Activated naive CD8-positive, alpha-beta T cell treated with anti-CD3 and anti-CD28 coated beads for 36 hours (primary cell): ENCODE results near the gene C16orf89. TPM values are rescaled to one million over a fixed set of nuclear protein-coding genes. Genes with fewer than 3 reads are reported as not detected.
A peak's percentile ranks its signal among the peaks of the same experiment; 100 is the strongest.
"Not testable (repeated sequence)": the region's sequence is repeated elsewhere in the genome, so short reads cannot be mapped to it uniquely, and the experiment has no call there.

Experiments used
- DNase-seq: peaks from one replicate; pipeline ENCODE4 v3.0.0; 2021
- H3K27ac Mint-ChIP-seq: one replicate; pipeline ENCODE4 v1.8.0; 2022; ENCODE audit warnings: mild to moderate bottlenecking, moderate library complexity, mixed read lengths
- H3K27me3 Mint-ChIP-seq: one replicate; pipeline ENCODE4 v1.8.0; 2022; ENCODE audit warnings: mild to moderate bottlenecking, mixed read lengths
- H3K36me3 Mint-ChIP-seq: one replicate; pipeline ENCODE4 v1.8.0; 2021; ENCODE audit warnings: mild to moderate bottlenecking, mixed read lengths
- H3K4me1 Mint-ChIP-seq: one replicate; pipeline ENCODE4 v1.8.0; 2021; ENCODE audit warnings: mixed read lengths
- H3K4me3 Mint-ChIP-seq: one replicate; pipeline ENCODE4 v1.8.0; 2022; ENCODE audit warnings: mild to moderate bottlenecking, moderate library complexity, mixed read lengths
- H3K9me3 Mint-ChIP-seq: one replicate; pipeline ENCODE4 v1.8.0; 2022; ENCODE audit warnings: mixed read lengths
- total RNA-seq, 2 experiments: library from RNA; stranded (reverse); gene quantifications; one replicate each; pipeline ENCODE4 v1.2.3, GENCODE V29; 2021

The C16orf89 gene
- total RNA-seq, 2 experiments from 2014 or later: not detected

- not testable (repeated sequence) for H3K9me3 Mint-ChIP-seq, H3K27ac Mint-ChIP-seq, H3K27me3 Mint-ChIP-seq, DNase-seq, H3K4me3 Mint-ChIP-seq, H3K36me3 Mint-ChIP-seq
- peaks cover 18% of the 10 kb centered on the region for H3K4me1 Mint-ChIP-seq
Observed at GRCh38 chr16:5090592-5090991, 24.8 kb upstream of the C16orf89 start.

GRCh38 chr16:5089911-5090555 is 24.3 kb upstream of the C16orf89 start:
- not testable (repeated sequence) for H3K9me3 Mint-ChIP-seq, H3K27ac Mint-ChIP-seq, H3K27me3 Mint-ChIP-seq, DNase-seq, H3K4me3 Mint-ChIP-seq
- H3K4me1 Mint-ChIP-seq: peaks cover 13% of the 10 kb centered on the region
- peaks cover 11% of the 10 kb centered on the region for H3K36me3 Mint-ChIP-seq

- not testable (repeated sequence) for H3K4me3 Mint-ChIP-seq, H3K27me3 Mint-ChIP-seq, DNase-seq, H3K27ac Mint-ChIP-seq, H3K9me3 Mint-ChIP-seq
- Mint-ChIP-seq H3K4me1 (peaks cover 13% of the 10 kb centered on the region), H3K36me3 (peaks cover 18% of the 10 kb centered on the region)
Observed at GRCh38 chr16:5088936-5089335, 23.2 kb upstream of the C16orf89 start.

GRCh38 chr16:5088086-5088790 is 22.5 kb upstream of the C16orf89 start:
- not testable (repeated sequence) for H3K9me3 Mint-ChIP-seq

GRCh38 chr16:5085716-5086115 is 20.0 kb upstream of the C16orf89 start:
- peaks cover 15% of the 10 kb centered on the region for H3K36me3 Mint-ChIP-seq
- H3K9me3 Mint-ChIP-seq, H3K4me1 Mint-ChIP-seq, DNase-seq, H3K4me3 Mint-ChIP-seq, H3K27ac Mint-ChIP-seq, H3K27me3 Mint-ChIP-seq: not testable (repeated sequence)

More at GRCh38 chr16:5088086-5088790, 22.5 kb upstream of the C16orf89 start:
- peaks cover 18% of the 10 kb centered on the region for H3K36me3 Mint-ChIP-seq
- not testable (repeated sequence) for H3K4me3 Mint-ChIP-seq, H3K27ac Mint-ChIP-seq, DNase-seq, H3K27me3 Mint-ChIP-seq
- H3K4me1 Mint-ChIP-seq: peaks cover 13% of the 10 kb centered on the region

GRCh38 chr16:5084802-5085201 is 19.0 kb upstream of the C16orf89 start:
- not testable (repeated sequence) for H3K27me3 Mint-ChIP-seq, H3K27ac Mint-ChIP-seq, H3K4me1 Mint-ChIP-seq, H3K4me3 Mint-ChIP-seq, H3K9me3 Mint-ChIP-seq
- peaks cover 14% of the 10 kb centered on the region for H3K36me3 Mint-ChIP-seq
- peak; percentile 52 for DNase-seq

GRCh38 chr16:5084099-5084731 is 18.5 kb upstream of the C16orf89 start:
- H3K36me3 Mint-ChIP-seq: peaks cover 15% of the 10 kb centered on the region
- not testable (repeated sequence) for H3K27me3 Mint-ChIP-seq, H3K4me3 Mint-ChIP-seq, H3K4me1 Mint-ChIP-seq, H3K9me3 Mint-ChIP-seq, DNase-seq, H3K27ac Mint-ChIP-seq

- peaks cover 15% of the 10 kb centered on the region for H3K36me3 Mint-ChIP-seq
- H3K27me3 Mint-ChIP-seq, H3K4me1 Mint-ChIP-seq, H3K9me3 Mint-ChIP-seq, H3K4me3 Mint-ChIP-seq, DNase-seq, H3K27ac Mint-ChIP-seq: not testable (repeated sequence)
Observed at GRCh38 chr16:5083646-5084045, 17.9 kb upstream of the C16orf89 start.

- H3K27ac Mint-ChIP-seq, H3K4me3 Mint-ChIP-seq, H3K9me3 Mint-ChIP-seq, H3K4me1 Mint-ChIP-seq, H3K27me3 Mint-ChIP-seq, DNase-seq: not testable (repeated sequence)
- H3K36me3 Mint-ChIP-seq: peaks cover 11% of the 10 kb centered on the region
Observed at GRCh38 chr16:5080996-5081395, 15.2 kb upstream of the C16orf89 start.

- H3K27ac Mint-ChIP-seq, H3K9me3 Mint-ChIP-seq, DNase-seq, H3K4me3 Mint-ChIP-seq, H3K36me3 Mint-ChIP-seq, H3K27me3 Mint-ChIP-seq, H3K4me1 Mint-ChIP-seq: not testable (repeated sequence)
Observed at GRCh38 chr16:5080461-5080860, 14.7 kb upstream of the C16orf89 start.

GRCh38 chr16:5078626-5079025 is 12.9 kb upstream of the C16orf89 start:
- no peak overlapping the region for H3K27ac Mint-ChIP-seq
- peaks cover 3% of the 10 kb centered on the region for H3K36me3 Mint-ChIP-seq
- H3K9me3 Mint-ChIP-seq: no peaks in the 10 kb centered on the region

GRCh38 chr16:5077304-5077703 is 11.5 kb upstream of the C16orf89 start:
- H3K36me3 Mint-ChIP-seq: peaks cover 5% of the 10 kb centered on the region
- no peak for DNase-seq
- H3K27me3 Mint-ChIP-seq: no peaks in the 10 kb centered on the region
- H3K27ac Mint-ChIP-seq: no peak overlapping the region
- no peak overlapping the region for H3K4me3 Mint-ChIP-seq
- H3K4me1 Mint-ChIP-seq: peaks cover 16% of the 10 kb centered on the region
- H3K9me3 Mint-ChIP-seq: no peaks in the 10 kb centered on the region

More at GRCh38 chr16:5078626-5079025, 12.9 kb upstream of the C16orf89 start:
- no peak for DNase-seq
- H3K4me1 Mint-ChIP-seq: peaks cover 5% of the 10 kb centered on the region
- H3K4me3 Mint-ChIP-seq: no peak overlapping the region
- no peaks in the 10 kb centered on the region for H3K27me3 Mint-ChIP-seq

GRCh38 chr16:5075637-5076036 is 9.9 kb upstream of the C16orf89 start:
- Mint-ChIP-seq H3K27ac (peak overlapping the region; percentile 61), H3K36me3 (peaks cover 11% of the 10 kb centered on the region), H3K27me3 (no peaks in the 10 kb centered on the region), H3K9me3 (peaks cover 1% of the 10 kb centered on the region), H3K4me3 (no peak overlapping the region), H3K4me1 (peaks cover 26% of the 10 kb centered on the region)
- DNase-seq: no peak

- DNase-seq, H3K27ac Mint-ChIP-seq, H3K9me3 Mint-ChIP-seq, H3K4me3 Mint-ChIP-seq, H3K36me3 Mint-ChIP-seq, H3K27me3 Mint-ChIP-seq: not testable (repeated sequence)
- H3K4me1 Mint-ChIP-seq: peaks cover 26% of the 10 kb centered on the region
Observed at GRCh38 chr16:5073771-5074170, 8.0 kb upstream of the C16orf89 start.

GRCh38 chr16:5073279-5073629 is 7.5 kb upstream of the C16orf89 start:
- peak overlapping the region; percentile 6 for H3K27ac Mint-ChIP-seq
- H3K36me3 Mint-ChIP-seq: peaks cover 9% of the 10 kb centered on the region
- peak overlapping the region; percentile 96 for H3K4me3 Mint-ChIP-seq
- peaks cover 1% of the 10 kb centered on the region for H3K9me3 Mint-ChIP-seq
- DNase-seq: no peak
- H3K4me1 Mint-ChIP-seq: peaks cover 26% of the 10 kb centered on the region
- no peaks in the 10 kb centered on the region for H3K27me3 Mint-ChIP-seq
